Tibial nerve (tissue), 4 donors: ENCODE measurements around the gene E2F7.

ENCODE experiments used
- EP300 ChIP-seq, 2 donors: sonication (generic); formaldehyde crosslinking; IDR thresholded peaks; one replicate each; pipeline ENCODE4 v1.6.1; 2017; ENCODE audit warnings: antibody characterized with exemption in 2 of 2, mild to moderate bottlenecking in 1 of 2
- POLR2A ChIP-seq, 2 donors: fragments of 450-650 bp; IDR thresholded peaks; one replicate each; pipeline ENCODE4 v1.6.1; 2017; ENCODE audit warnings: antibody characterized with exemption in 2 of 2, mild to moderate bottlenecking in 2 of 2, moderate library complexity in 2 of 2
- TF ChIP-seq, protein P1 (sequence below), 5 experiments: fragments of 200-600 bp in 3 of 5; fragments of 450-650 bp in 2 of 5; sonication (generic) in 3 of 5; IDR thresholded peaks; one replicate each; pipeline ENCODE4 v1.5.1; 2016 to 2019; ENCODE audit warnings: antibody characterized with exemption in 5 of 5, mild to moderate bottlenecking in 3 of 5, moderate library complexity in 2 of 5

DNA sequence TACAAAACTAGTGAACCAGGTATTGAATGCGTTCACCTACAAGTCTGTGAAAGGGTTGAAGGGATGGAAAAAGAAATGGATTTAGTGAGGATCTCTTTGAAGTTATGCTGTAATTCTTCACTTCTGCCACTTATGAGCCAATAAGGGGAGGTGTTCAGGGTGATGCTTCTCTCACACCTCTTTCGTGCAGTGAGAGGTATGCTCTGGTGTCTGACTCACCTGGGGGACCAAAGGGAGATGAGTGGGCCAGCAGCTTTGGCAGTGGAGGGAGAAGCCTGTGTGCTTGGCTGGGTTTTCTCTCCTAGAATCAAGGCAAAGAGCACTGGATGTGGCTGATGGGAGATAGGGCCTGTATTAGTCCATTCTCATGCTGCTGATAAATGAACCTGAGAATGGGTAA, 45.4 kb downstream of the E2F7 start:
- TF ChIP-seq, protein P1, sequence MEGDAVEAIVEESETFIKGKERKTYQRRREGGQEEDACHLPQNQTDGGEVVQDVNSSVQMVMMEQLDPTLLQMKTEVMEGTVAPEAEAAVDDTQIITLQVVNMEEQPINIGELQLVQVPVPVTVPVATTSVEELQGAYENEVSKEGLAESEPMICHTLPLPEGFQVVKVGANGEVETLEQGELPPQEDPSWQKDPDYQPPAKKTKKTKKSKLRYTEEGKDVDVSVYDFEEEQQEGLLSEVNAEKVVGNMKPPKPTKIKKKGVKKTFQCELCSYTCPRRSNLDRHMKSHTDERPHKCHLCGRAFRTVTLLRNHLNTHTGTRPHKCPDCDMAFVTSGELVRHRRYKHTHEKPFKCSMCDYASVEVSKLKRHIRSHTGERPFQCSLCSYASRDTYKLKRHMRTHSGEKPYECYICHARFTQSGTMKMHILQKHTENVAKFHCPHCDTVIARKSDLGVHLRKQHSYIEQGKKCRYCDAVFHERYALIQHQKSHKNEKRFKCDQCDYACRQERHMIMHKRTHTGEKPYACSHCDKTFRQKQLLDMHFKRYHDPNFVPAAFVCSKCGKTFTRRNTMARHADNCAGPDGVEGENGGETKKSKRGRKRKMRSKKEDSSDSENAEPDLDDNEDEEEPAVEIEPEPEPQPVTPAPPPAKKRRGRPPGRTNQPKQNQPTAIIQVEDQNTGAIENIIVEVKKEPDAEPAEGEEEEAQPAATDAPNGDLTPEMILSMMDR (IDR thresholded peaks at IDR 0.05): no peak
- TF ChIP-seq POLR2A (IDR thresholded peaks at IDR 0.05): no peak
- no peak for TF ChIP-seq EP300 (IDR thresholded peaks at IDR 0.05)
